ENCODE data around the gene ZNF500.
"Not testable (repeated sequence)": the region's sequence is repeated elsewhere in the genome, so short reads cannot be mapped to it uniquely, and the experiment has no call there.

Gene ZNF500

DNA sequence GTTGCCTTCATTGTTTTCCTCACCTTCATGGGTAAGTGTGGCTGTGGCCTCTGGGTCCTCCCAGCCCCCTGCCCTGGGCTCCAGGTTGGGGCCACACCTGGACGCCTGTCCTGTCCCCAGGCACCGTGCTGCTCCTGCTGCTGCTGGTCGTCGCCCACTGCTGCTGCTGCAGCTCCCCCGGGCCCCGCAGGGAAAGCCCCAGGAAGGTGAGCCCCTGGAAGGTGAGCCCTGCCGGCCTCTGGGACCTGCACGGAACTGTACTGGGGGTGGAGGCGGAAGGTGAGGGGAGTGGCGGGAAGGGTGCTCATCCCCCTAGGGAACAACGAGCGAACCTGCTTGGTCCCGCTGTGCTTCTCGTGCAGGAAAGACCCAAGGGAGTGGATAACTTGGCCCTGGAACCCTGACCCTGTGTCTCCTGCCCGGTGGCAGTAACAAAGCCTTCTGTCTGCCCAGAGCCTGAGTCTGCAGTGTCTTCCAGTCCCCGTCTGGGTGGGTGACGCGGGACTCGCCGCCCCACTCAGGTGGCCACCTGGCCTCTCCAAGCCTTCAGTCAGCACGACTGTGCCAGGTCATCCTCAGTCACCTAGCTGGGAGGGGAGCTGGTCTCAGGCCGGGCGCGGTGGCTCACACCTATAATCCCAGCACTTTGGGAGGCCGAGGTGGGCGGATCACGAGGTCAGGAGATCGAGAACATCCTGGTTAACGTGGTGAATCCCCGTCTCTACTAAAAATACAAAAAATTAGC lies 29.0 kb upstream of the ZNF500 start:
- DNase-seq = no peak

DNA sequence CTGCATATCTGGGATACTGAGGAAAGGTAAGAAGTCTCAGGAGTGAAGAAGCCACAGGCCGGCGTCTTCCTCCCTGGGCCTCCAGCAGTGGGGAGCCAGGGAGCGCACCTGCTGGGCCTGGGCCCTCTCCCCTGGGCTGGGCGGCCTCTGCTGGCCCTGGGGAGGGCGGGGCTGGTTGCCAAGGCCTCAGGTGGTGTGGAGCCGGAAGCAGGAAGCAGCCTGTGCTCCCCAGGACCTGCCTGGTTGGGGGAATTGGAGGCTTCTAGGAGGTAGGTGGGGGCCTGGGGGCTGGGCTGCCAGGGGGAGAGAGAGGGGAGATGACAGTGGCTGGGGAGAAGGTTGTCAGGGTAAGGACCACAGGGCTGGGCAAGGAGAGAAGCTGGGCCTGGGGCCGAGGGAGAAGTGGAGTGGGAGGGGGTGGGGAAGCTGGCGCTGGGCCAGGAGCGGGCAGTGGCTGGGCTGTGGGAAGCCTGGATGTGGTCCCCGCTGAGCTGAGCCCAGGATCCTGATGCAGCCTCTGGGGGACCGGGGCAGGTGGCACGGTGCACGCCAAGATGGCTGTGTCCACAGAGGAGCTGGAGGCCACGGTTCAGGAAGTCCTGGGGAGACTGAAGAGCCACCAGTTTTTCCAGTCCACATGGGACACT lies 28.3 kb upstream of the ZNF500 start, which contains the start of gene SMIM22:
Gene SMIM22, plus strand, starts transcription at position 189 of the 647 bp plus-strand sequence. Its CDS starts 366 bp downstream, at position 555.
- DNase-seq = peak; percentile 68 to 70

DNA sequence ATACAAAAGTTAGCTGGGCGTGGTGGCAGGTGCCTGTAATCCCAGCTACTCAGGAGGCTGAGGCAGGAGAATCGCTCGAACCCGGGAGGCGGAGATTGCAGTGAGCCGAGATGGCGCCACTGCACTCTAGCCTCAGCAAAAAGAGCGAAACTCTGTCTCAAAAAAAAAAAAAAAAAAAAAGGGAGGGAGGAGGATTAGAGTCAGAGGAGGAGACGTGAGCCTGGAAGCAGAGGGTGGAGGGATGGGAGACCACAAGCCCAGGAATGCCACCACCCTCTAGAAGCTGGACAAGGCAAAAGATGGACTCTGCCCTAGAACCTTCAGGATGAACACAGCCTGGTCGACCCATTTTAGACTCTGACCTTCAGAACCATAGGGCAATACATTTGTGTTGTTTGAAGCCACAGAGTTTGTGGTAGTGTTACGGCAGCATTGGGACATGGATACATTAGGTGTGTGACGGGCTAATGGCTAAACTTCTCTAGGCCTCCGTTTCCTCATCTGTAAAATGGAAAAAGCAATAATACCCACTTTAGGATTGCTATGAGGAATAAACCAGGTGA lies 26.1 kb upstream of the ZNF500 start:
- no peak for DNase-seq

- DNase-seq = no peak
Observed at GRCh38 chr16:4790871-4791270, 23.9 kb upstream of the ZNF500 start.

DNA sequence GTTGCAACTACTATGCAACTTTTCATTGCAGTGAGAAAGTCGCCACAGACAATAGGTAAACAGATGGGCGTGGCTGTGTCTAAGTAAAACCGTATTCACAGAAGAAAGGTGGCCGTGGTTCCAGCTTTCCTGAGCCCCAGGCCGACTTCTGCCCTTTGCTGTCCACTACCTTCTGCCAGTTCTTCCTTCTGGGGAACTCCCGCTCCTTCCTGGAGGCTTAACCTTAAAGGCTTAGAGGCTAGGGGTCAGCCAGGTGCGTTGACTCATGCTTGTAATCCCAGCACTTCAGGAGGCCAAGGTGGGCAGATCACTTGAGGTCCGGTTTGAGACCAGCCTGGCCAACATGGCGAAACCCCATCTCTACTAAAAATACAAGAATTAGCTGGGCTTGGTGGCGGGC lies 23.3 kb upstream of the ZNF500 start:
- no peak for DNase-seq

DNA sequence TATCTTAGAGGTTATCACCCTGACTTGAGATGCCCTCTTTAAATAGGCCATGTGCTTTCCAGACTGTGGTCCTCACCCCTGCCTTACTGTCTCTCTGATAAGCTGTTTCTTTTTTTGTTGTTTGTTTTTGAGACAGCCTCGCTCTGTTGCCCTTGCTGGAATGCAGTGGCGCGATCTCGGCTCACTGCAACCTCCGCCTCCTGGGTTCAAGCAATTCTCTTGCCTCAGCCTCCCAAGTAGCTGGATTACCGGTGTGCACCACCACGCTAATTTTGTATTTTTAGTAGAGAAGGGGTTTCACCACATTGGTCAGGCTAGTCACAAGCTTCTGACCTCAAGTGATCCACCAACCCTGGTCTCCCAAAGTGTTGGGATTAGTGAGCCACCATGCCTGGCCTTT lies 21.9 kb upstream of the ZNF500 start:
- DNase-seq = no peak

- no peak for DNase-seq
Observed at GRCh38 chr16:4788489-4788889, 21.5 kb upstream of the ZNF500 start.

GRCh38 chr16:4787627-4788482 lies 20.9 kb upstream of the ZNF500 start, which contains the start of gene SEPTIN12:
SEPTIN12 (minus strand) TSS chr16:4788345; CDS start chr16:4787645, 700 bp downstream.
- peak; percentile 24 to 37 for DNase-seq

DNA sequence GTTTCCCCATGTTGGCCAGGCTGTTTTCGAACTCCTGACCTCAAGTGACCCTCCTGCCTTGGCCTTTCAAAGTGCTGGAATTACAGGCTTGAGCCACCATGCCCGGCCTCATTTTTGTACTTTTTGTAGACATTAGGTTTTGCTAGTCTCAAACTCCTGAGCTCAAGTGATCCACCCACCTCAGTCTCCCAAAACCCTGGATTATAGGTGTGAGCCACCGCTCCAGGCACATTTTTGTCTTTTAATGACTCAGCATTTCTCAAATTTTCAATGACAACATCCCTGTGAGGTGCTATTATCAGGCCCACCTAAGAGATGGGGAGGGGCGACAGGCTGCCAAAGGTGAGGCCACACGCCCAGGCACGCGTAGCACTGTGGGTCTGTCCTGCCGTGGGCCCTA lies 20.1 kb upstream of the ZNF500 start:
- no peak for DNase-seq

- DNase-seq = no peak
Observed at GRCh38 chr16:4785758-4786433, 18.9 kb upstream of the ZNF500 start.

- DNase-seq = not testable (repeated sequence)
Observed at GRCh38 chr16:4784444-4784987, 17.6 kb upstream of the ZNF500 start.

- no peak for DNase-seq
Observed at GRCh38 chr16:4783951-4784336, 17.0 kb upstream of the ZNF500 start.

DNA sequence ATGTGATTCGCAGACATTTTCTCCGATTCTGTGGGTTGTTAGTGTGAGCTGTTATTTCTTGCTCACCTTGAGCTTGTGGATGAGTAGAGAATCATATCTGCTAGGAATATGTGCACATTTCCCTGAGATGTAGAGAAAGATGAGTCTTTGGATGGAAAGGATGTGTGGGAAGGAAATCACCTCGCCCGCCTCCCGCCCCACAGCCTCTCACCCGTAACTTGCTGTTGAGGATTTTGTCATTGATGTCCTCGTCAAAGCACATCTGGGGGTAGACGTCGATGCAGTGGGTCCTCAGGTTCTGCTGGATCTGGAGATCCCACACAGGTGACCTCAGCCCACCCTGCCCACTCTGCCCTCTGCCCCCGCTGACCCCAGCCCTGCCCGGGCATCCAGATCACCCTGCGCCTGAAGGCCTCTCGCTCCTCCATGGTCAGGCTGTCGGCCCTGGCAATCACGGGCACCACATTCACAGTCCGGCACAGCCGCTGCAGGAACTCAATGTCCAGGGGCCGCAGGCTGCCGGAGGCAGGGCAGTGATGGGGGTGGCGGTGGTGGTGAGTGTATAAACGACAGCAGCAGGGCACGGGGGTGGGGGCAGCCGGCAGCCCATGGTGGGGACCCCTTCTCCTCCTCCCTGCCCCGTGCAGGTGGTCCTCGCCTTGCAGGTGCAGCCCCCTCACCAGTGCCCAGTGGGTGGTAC lies 16.4 kb upstream of the ZNF500 start:
- DNase-seq = no peak

GRCh38 chr16:4780235-4780634 lies 13.3 kb upstream of the ZNF500 start:
- DNase-seq = no peak

- no peak for DNase-seq
Observed at GRCh38 chr16:4778050-4778392, 11.1 kb upstream of the ZNF500 start.

DNA sequence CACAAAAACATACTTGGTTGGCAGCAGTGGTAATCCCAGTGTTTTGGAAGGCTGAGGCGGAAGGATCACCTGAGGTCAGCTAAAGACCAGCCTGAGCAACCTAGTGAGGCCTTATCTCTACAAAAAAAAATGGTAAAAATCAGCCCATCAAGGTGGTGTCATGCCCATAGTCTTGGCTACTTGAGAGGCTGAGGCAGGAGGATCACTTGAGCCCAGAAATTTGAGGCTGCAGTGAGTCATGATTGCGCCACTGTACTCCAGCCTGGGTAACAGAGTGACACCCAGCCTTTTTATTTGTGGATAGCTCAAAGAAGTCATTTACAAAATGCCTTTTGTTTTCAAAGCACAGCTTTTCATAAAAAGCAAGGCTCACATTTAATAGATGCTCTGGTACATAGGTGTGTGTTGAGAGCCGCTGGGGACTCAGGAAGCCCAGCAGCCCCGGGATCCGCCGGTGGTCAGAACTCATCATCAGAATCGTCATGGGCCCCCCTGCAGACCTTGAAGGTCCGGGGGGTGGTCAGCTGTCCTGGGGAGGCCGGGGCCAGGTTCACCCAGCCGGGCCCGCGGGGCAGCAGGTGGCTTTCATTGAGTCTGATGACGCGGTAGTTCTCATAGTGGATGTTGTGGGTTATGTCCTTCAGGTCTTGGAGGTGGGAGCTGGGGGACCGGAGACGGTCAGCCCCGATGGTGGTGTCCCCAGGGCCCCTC lies 10.5 kb upstream of the ZNF500 start:
- no peak for DNase-seq

DNA sequence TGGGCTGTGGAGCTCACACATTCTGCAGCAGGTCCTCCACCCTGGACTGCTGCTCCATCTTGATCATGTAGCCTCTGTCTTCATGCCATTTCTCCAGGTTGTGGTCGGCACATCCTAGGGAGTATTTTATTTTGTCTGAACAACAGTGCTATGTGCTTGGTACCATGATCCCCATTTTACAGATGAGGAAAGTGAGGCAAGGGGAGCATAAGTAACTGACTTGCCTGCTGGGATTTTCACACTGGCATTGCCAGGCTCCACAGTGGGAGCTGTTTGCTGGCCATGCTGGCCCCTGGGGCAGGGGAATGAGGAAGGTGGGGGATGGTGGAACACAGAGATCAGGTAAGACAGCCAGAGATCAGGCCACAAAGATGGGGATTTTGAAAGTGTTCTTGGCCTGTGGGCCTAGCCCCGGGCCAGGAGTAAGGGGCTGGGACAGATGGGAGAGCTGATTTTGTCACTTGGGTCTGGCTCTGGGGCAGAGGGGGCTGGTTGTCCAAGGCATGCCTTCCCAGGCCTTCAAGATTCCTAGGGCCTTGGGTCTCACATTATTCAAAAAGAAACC lies 9.3 kb upstream of the ZNF500 start:
- no peak for DNase-seq

GRCh38 chr16:4775005-4775404 lies 8.0 kb upstream of the ZNF500 start:
- DNase-seq = no peak

- DNase-seq = no peak
Observed at GRCh38 chr16:4772351-4772750, 5.4 kb upstream of the ZNF500 start.

GRCh38 chr16:4771646-4772045 lies 4.7 kb upstream of the ZNF500 start:
- no peak for DNase-seq

DNA sequence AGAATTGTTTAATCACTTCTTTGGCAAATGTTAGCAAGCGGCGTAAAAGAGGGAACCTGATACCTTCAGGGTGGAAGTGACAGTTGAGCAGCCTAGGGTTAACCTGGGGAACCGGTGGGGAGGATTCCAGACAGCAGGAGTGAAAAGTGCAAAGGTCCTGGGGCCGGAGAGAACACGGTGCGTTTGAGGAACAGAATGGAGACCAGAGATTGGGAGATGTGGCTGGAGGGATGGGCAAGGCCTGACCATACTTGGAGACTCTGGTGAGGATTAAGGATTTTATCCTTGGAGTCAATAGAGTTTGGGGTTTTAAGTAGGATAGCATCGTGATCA lies 2.3 kb upstream of the ZNF500 start:
- no peak for DNase-seq
